PC-3 (cell line): ENCODE measurements around the gene COMMD3. TPM values are rescaled to one million over a fixed set of nuclear protein-coding genes. Genes with fewer than 3 reads are reported as not detected.

Source experiments
- ATAC-seq: fragments of 200-7000 bp; cut with Tn5 transposase; 2 replicates; pipeline ENCODE4 v1.9.1; 2020; ENCODE audit warnings: mild to moderate bottlenecking, moderate library complexity
- BruUV-seq: library from RNA; stranded (reverse); fragments of 400-500 nt; replicated peaks from 2 replicates; lab custom pipeline; 2021; lab: Mats Ljungman, UMichigan
- CTCF ChIA-PET: fragments of 300-600 bp; sonication (Branson Sonifier 250); formaldehyde crosslinking; loops from one replicate; lab custom pipeline; 2022; ENCODE audit warnings: antibody characterized with exemption; lab: Charles Lee
- POLR2A ChIA-PET: fragments of 300-600 bp; sonication (Branson Sonifier 250); formaldehyde crosslinking; loops from one replicate; lab custom pipeline; 2022; ENCODE audit warnings: antibody characterized with exemption; ENCODE audit not compliant: unreplicated experiment; lab: Charles Lee
- DNase-seq: peaks from one replicate; pipeline ENCODE4 v3.0.0-alpha.2; 2015
- H2AFZ ChIP-seq: fragments of 300-600 bp; sonication (generic); 2 replicates; pipeline ENCODE4 v1.6.0; 2016; ENCODE audit warnings: antibody characterized with exemption, low read length
- H3F3A ChIP-seq: fragments of 300-600 bp; sonication (generic); one replicate; pipeline ENCODE4 v1.6.0; 2017; ENCODE audit warnings: antibody characterized with exemption, low read length, control low read depth, mild to moderate bottlenecking; ENCODE audit not compliant: unreplicated experiment
- H3K27ac ChIP-seq: fragments of 300-600 bp; sonication (generic); 2 replicates; pipeline ENCODE4 v1.5.1; 2016; ENCODE audit warnings: mild to moderate bottlenecking, low read length
- H3K27me3 ChIP-seq: fragments of 300-600 bp; sonication (generic); 2 replicates; pipeline ENCODE4 v1.6.1; 2016; ENCODE audit warnings: low read length, mixed read lengths
- H3K36me3 ChIP-seq: fragments of 300-600 bp; sonication (generic); 2 replicates; pipeline ENCODE4 v1.6.1; 2016; ENCODE audit warnings: low read depth, mixed run types, low read length, mixed read lengths
- H3K4me1 ChIP-seq: fragments of 300-600 bp; sonication (generic); 2 replicates; pipeline ENCODE4 v1.5.1; 2016; ENCODE audit warnings: low read length; ENCODE audit not compliant: insufficient read depth
- H3K4me2 ChIP-seq: fragments of 300-600 bp; sonication (generic); 2 replicates; pipeline ENCODE4 v1.6.0; 2016; ENCODE audit warnings: low read length
- H3K4me3 ChIP-seq: fragments of 300-600 bp; sonication (generic); 2 replicates; pipeline ENCODE4 v1.5.1; 2016; ENCODE audit warnings: mild to moderate bottlenecking, low read length, mixed read lengths
- H3K79me2 ChIP-seq: fragments of 300-600 bp; sonication (generic); 2 replicates; pipeline ENCODE4 v1.6.1; 2017; ENCODE audit warnings: low read length, mixed read lengths
- H3K9ac ChIP-seq: fragments of 300-600 bp; sonication (generic); 2 replicates; pipeline ENCODE4 v1.6.0; 2016; ENCODE audit warnings: mild to moderate bottlenecking, low read length
- H3K9me2 ChIP-seq: fragments of 300-600 bp; sonication (generic); replicated peaks from 2 replicates; pipeline ENCODE4 v1.6.1; 2016; ENCODE audit warnings: mixed run types, low read length, mixed read lengths
- H3K9me3 ChIP-seq: fragments of 300-600 bp; sonication (generic); 2 replicates; pipeline ENCODE4 v1.6.1; 2016; ENCODE audit warnings: low read length, mixed read lengths
- H4K20me1 ChIP-seq: fragments of 300-600 bp; sonication (generic); 2 replicates; pipeline ENCODE4 v1.6.1; 2016; ENCODE audit warnings: low read length, mixed read lengths
- EZH2 ChIP-seq: fragments of 300-600 bp; sonication (generic); IDR thresholded peaks from one replicate; pipeline ENCODE4 v1.6.1; 2017; ENCODE audit warnings: antibody characterized with exemption, mild to moderate bottlenecking, low read length; ENCODE audit not compliant: unreplicated experiment
- EZH2phosphoT487 ChIP-seq: fragments of 300-600 bp; sonication (generic); IDR thresholded peaks from 2 replicates; pipeline ENCODE4 v1.6.1; 2018; ENCODE audit warnings: mild to moderate bottlenecking, antibody characterized with exemption, low read length, borderline replicate concordance
- intact Hi-C: fragments of 100-400 bp; cut with micrococcal nuclease; formaldehyde crosslinking; loops from 2 replicates; pipeline ENCODE4 v1.9.0; 2023
- total RNA-seq: library from RNA; depleted of rRNA; stranded (reverse); fragments of >200 nt; gene quantifications from 2 replicates; pipeline ENCODE4 v1.2.3, GENCODE V29; 2014
- TF ChIP-seq, protein P1 (sequence below): fragments of 300-600 bp; sonication (generic); conservative IDR thresholded peaks from 2 replicates; pipeline ENCODE4 v1.5.1; 2017; ENCODE audit warnings: antibody characterized with exemption, low read depth, mild to moderate bottlenecking, low read length

COMMD3 gene
- total RNA-seq, 1 experiment from 2014 or later, result 86.4 TPM

DNA sequence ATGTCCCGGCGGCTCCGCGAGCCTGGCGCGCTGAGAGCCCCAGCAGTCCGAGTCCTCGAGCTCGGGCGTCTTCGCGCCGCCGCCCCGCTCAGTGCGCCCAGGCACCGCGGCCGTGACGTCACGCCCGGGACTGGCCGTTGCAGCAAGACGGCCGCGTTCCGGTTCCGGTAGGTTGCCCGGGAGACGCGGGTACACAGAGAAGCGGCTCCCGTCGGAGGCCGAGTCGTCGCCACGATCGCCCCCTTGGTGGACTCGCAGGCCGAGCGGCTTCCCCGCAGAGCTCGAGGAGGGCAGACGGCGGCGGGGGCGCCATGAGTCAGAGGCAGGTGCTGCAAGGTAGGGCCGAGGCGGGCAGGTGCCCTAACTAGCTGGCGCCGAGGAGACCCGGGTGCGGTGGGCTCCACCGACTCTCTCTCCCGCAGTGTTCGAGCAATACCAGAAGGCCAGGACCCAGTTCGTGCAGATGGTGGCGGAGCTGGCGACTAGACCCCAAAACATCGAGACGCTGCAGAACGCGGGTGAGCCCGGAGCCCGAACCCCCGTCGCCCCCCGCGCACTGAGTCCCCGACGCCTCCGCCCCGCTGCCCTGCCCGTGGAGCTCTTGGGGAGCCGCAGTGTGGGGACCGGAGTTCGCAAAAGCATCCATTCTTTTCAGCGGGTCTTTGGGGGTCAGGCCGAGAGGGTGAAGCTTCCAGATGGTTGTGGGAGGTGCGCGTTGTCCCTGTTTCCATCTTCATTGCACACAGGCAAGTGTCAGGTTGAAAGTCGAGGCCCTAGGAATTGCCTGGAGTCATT is 29.3 kb downstream of the COMMD3 start, which contains the start of gene SPAG6:
Gene SPAG6, plus strand, starts transcription at position 196 of the 795 bp plus-strand sequence. Its CDS starts 116 bp downstream, at position 312.
- ATAC-seq (no peak), DNase-seq (no peak)
- Histone ChIP-seq H3K27me3 (no peaks in the 10 kb centered on the region), H4K20me1 (no peaks in the 10 kb centered on the region), H3K4me1 (peaks cover 10% of the 10 kb centered on the region), H3K9me3 (no peaks in the 10 kb centered on the region), H3K36me3 (no peaks in the 10 kb centered on the region), H3K9ac (no peak within 1 kb of the TSS), H3K9me2 (no peaks in the 10 kb centered on the region), H3K4me3 (no peak within 1 kb of the TSS), H3K79me2 (peaks cover 7% of the 10 kb centered on the region; the same call in 1 of the 2 replicates), H3K27ac (no peak within 1 kb of the TSS), H3F3A (no peaks in the 10 kb centered on the region), H3K4me2 (no peak within 1 kb of the TSS), H2AFZ (no peak within 1 kb of the TSS)
- ChIA-PET POLR2A (no interaction called here), CTCF (no interaction called here)
- TF ChIP-seq, protein P1, sequence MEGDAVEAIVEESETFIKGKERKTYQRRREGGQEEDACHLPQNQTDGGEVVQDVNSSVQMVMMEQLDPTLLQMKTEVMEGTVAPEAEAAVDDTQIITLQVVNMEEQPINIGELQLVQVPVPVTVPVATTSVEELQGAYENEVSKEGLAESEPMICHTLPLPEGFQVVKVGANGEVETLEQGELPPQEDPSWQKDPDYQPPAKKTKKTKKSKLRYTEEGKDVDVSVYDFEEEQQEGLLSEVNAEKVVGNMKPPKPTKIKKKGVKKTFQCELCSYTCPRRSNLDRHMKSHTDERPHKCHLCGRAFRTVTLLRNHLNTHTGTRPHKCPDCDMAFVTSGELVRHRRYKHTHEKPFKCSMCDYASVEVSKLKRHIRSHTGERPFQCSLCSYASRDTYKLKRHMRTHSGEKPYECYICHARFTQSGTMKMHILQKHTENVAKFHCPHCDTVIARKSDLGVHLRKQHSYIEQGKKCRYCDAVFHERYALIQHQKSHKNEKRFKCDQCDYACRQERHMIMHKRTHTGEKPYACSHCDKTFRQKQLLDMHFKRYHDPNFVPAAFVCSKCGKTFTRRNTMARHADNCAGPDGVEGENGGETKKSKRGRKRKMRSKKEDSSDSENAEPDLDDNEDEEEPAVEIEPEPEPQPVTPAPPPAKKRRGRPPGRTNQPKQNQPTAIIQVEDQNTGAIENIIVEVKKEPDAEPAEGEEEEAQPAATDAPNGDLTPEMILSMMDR, result no peak
- no peak for TF ChIP-seq EZH2phosphoT487
- TF ChIP-seq EZH2, result no peak
- no TSS peak for BruUV-seq
- intact Hi-C loops, result no loop called here

GRCh38 chr10:22346096-22346661 is 30.0 kb downstream of the COMMD3 start:
- Histone ChIP-seq H2AFZ (no peak overlapping the region), H3F3A (no peaks in the 10 kb centered on the region), H3K9me3 (no peaks in the 10 kb centered on the region), H3K4me1 (peaks cover 10% of the 10 kb centered on the region), H3K4me3 (no peak overlapping the region), H3K27ac (no peak overlapping the region), H3K27me3 (no peaks in the 10 kb centered on the region), H3K9ac (no peak overlapping the region), H3K36me3 (no peaks in the 10 kb centered on the region), H3K4me2 (no peak overlapping the region), H4K20me1 (no peaks in the 10 kb centered on the region), H3K79me2 (peaks cover 6% of the 10 kb centered on the region; the same call in 1 of the 2 replicates), H3K9me2 (no peaks in the 10 kb centered on the region)
- ATAC-seq, result no peak
- DNase-seq, result no peak
- TF ChIP-seq EZH2 (no peak), EZH2phosphoT487 (no peak)
- TF ChIP-seq, protein P1, result no peak
- POLR2A ChIA-PET, result no interaction called here
- CTCF ChIA-PET, result no interaction called here
- intact Hi-C loops, result no loop called here
- no TSS peak for BruUV-seq
